PC-9 (cell line): Measurements from ENCODE around the gene MYRIP.

Experiments used
- EZH2 ChIP-seq: fragments of 200-600 bp; sonication (generic); IDR thresholded peaks from 2 replicates; pipeline ENCODE4 v1.8.0; 2017; ENCODE audit warnings: antibody characterized with exemption, low read depth
- TF ChIP-seq, protein P1 (sequence below): fragments of 200-600 bp; sonication (generic); conservative IDR thresholded peaks from 2 replicates; pipeline ENCODE4 v1.6.1; 2017; ENCODE audit warnings: mixed run types, antibody characterized with exemption, mild to moderate bottlenecking, moderate library complexity

DNA sequence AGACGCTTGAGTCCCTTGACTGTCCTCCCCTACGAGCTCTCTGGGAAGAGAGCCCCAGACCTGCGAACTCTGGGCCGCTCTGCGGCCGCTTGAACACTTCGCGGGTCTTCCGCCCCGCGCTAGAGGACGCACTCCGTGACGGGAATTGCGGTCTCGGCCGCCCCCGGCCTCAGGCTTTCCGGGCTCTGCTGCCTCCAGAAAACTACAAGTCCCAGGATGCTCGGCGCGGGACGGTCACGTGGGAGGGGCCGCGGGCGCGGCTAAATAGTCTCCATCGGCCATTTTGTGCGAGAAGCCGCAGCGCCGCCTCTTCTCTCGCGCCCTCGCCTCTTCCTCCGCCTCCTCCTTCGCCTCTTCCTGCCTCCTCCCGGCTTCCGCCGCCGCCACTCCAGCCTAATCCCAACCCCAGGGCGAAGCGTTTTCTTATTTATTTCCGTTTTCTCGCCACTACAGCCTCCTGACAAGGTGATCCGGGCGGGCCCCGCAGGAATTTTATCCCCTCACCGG, 500.1 kb downstream of the MYRIP start, which contains the start of gene EIF1B:
- TF ChIP-seq, protein P1, sequence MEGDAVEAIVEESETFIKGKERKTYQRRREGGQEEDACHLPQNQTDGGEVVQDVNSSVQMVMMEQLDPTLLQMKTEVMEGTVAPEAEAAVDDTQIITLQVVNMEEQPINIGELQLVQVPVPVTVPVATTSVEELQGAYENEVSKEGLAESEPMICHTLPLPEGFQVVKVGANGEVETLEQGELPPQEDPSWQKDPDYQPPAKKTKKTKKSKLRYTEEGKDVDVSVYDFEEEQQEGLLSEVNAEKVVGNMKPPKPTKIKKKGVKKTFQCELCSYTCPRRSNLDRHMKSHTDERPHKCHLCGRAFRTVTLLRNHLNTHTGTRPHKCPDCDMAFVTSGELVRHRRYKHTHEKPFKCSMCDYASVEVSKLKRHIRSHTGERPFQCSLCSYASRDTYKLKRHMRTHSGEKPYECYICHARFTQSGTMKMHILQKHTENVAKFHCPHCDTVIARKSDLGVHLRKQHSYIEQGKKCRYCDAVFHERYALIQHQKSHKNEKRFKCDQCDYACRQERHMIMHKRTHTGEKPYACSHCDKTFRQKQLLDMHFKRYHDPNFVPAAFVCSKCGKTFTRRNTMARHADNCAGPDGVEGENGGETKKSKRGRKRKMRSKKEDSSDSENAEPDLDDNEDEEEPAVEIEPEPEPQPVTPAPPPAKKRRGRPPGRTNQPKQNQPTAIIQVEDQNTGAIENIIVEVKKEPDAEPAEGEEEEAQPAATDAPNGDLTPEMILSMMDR, result peak; percentile 79
- TF ChIP-seq EZH2, result no peak
